Coronary artery (tissue), 2 donors: Measurements from ENCODE around the gene RECK.
A peak's percentile ranks its signal among the peaks of the same experiment; 100 is the strongest.
"Not testable (repeated sequence)": the region's sequence is repeated elsewhere in the genome, so short reads cannot be mapped to it uniquely, and the experiment has no call there.

Source experiments
- DNase-seq: peaks from one replicate; pipeline ENCODE4 v3.0.0-alpha.2; 2017; ENCODE audit warnings: low spot score
- H3K27ac ChIP-seq, 2 donors: fragments of 200-600 bp; sonication (generic); one replicate each; pipeline ENCODE4 v1.5.1; 2016 to 2019
- H3K4me3 ChIP-seq: fragments of 200-600 bp; sonication (generic); 2 replicates; pipeline ENCODE4 v1.5.1; 2016; ENCODE audit warnings: mild to moderate bottlenecking, moderate library complexity
- TF ChIP-seq, protein P1 (sequence below): fragments of 200-600 bp; sonication (generic); IDR thresholded peaks from one replicate; pipeline ENCODE4 v1.5.1; 2019; ENCODE audit warnings: antibody characterized with exemption

RECK gene

DNA sequence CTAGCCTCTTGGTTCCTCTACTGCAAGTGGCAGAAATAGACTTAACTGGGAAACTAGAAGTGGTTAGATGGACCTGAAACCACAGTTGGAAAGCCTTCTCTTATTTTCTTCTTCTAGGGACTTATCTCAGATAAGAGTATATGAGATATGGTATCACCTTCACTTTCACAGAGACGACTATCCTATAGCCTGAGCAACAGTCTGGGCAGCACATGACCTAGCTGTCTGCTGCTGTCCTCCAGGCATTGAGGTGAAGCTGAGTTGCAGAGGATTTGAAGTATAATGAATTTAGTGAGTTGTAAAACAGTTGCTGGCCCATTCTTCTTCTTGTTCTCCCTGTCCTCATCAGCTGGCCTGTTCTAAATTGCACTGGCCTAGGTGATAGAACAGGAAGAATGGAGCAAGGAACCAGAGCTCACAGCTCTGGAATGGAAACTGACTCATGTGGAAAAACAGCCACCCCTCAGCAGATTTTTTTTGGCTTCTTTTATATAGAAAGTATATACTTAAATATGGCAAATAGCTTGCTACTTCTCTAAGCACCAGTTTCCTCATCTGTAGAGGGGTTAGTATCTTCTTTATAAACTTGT, 27.8 kb downstream of the RECK start:
- no peak overlapping the region for H3K27ac ChIP-seq
- DNase-seq: no peak
- TF ChIP-seq, protein P1, sequence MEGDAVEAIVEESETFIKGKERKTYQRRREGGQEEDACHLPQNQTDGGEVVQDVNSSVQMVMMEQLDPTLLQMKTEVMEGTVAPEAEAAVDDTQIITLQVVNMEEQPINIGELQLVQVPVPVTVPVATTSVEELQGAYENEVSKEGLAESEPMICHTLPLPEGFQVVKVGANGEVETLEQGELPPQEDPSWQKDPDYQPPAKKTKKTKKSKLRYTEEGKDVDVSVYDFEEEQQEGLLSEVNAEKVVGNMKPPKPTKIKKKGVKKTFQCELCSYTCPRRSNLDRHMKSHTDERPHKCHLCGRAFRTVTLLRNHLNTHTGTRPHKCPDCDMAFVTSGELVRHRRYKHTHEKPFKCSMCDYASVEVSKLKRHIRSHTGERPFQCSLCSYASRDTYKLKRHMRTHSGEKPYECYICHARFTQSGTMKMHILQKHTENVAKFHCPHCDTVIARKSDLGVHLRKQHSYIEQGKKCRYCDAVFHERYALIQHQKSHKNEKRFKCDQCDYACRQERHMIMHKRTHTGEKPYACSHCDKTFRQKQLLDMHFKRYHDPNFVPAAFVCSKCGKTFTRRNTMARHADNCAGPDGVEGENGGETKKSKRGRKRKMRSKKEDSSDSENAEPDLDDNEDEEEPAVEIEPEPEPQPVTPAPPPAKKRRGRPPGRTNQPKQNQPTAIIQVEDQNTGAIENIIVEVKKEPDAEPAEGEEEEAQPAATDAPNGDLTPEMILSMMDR: no peak
- H3K4me3 ChIP-seq: no peak overlapping the region

DNA sequence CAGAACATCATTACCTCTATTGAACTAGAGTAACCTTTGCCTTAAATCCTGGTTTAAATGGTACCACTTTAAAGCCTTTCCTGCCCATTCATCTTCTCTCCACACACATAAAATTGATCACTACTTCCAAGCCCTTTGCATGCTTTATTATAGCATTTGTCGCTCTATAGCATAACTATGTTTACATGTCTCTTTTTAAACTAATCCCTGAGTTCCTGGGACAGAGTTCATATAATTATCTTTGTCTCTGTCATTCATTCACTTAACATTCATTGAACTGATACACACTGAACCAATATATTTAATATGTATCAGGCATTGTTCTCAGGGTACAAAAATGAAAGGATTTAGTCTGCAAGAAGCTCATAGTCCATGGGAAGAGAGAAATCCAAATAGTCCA, 37.3 kb downstream of the RECK start:
- no peak for DNase-seq
- Histone ChIP-seq H3K27ac (no peak overlapping the region), H3K4me3 (no peak overlapping the region)
- TF ChIP-seq, protein P1: no peak

DNA sequence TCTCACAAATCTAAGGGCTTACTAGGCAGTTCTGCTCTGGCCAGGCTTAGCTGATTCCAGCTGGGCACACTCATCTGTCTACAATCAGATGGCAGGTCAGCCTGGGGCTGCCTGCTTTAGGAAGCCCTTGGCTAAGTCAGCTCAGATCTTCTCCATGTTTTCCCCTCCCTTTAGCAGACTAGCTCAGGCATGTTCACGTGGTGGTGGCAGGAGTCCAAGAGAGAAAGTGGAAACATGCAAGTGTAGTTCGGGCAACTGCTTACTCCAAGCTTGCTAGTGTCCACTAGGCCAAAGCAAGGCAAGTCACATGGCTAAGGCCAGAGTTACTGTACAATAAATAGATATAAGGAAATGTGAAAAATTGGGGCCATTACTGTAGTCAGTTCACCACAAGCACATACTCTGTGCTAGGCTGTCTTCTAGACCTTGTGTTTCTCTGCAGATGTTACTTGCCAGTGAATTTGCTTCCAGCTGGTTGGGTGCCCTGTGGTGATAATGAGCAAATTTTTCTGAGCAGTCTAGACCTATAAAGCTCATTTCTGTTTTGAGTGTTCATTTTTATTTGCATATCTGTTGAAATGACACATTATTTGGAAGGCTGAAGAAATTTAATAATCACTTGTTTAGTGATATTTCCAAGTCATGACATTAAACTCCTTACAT, 38.3 kb downstream of the RECK start:
- DNase-seq: peak; percentile 77
- TF ChIP-seq, protein P1: no peak
- peak overlapping the region in 1 of 2 donors; percentile 62 for H3K27ac ChIP-seq
- H3K4me3 ChIP-seq: no peak overlapping the region

DNA sequence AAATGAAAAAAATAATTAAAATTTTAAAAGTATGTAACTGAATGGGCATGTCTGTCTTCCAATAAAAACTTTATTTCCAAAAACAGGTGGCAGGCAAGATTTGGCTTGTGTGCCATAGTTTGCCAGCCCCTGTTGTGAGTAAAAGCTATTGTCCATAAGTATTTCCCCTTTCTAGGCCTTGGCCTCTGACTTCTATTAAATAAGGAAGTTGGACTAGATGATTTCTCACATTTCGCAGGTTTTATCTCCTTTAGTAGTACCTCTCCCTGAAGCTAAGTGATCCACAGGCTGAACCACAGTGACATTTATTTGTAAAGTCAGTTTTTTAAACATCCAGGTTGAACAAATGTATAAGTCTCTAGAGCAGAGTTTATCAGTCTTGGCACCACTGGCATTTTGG, 41.3 kb downstream of the RECK start:
- H3K4me3 ChIP-seq: no peak overlapping the region
- no peak overlapping the region for H3K27ac ChIP-seq
- DNase-seq: no peak
- TF ChIP-seq, protein P1: no peak

DNA sequence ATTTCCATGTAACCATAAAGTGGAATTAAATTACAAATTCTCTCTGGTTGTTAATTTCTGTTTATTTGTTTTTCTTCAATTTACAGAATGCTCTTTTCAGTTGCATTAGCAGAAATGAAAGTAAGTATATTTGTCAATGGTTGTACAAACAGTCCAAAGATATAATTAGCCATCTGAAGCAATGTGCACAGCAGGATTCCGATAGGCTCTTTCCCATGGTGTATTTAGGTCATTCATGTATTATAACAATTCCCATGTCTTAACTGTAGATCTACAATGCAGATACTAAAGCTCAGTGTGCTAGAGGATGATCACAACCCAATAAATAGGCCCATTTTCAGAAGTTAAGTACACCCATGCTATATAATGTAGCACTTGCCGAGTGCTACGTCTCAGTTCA, 43.8 kb downstream of the RECK start:
- no peak for DNase-seq
- TF ChIP-seq, protein P1: no peak
- Histone ChIP-seq H3K4me3 (no peak overlapping the region), H3K27ac (no peak overlapping the region)

DNA sequence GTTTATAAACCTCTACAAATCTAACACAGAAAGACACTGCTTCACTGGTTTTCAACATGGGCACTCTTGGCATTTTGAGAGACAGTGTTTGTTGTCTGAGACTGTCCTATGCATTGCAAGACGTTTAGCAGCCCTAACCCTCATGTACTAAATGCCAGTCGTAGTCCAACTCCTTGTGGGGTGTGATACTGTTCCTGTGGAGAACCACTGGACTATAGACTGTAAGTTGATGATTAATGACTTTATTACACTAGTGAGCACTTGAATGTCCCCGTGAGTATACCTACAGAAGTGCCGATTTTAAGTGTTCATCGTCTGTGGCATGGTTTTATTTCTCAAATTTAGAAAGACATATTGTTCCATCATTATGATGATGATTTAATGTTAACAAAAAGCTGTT, 46.2 kb downstream of the RECK start:
- Histone ChIP-seq H3K27ac (no peak overlapping the region), H3K4me3 (no peak overlapping the region)
- TF ChIP-seq, protein P1: no peak
- no peak for DNase-seq

DNA sequence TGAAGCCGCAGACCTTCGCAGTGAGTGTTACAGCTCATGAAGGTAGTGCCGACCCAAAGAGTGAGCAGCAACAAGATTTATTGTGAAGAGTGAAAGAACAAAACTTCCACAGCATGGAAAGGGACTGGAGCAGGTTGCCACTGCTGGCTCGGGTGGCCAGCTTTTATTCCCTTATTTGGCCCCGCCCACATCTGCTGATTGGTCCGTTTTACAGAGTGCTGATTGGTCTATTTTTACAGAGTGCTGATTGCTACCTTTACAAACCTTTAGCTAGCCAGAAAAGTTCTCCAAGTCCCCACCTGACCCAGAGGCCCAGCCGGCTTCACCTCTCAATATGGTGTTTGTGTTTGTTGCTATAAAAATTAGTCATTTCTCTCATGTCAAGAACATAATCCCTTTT, 49.7 kb downstream of the RECK start:
- TF ChIP-seq, protein P1: no peak
- no peak overlapping the region for H3K4me3 ChIP-seq
- H3K27ac ChIP-seq: no peak overlapping the region
- no peak for DNase-seq

DNA sequence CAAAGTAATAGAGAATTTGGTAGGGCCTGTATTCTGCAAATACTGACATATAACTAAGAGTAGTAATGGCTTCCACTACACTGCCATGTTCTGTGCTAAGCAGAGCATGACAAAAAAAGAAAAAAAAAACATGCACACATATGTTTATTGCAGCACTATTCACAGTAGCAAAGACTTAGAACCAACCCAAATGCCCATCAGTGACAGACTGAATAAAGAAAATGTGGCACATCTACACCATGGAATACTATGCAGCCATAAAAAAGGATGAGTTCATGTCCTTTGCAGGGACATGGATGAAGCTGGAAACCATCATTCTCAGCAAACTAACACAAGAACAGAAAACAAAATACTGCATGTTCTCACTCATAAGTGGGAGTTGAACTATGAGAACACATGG, 50.3 kb downstream of the RECK start:
- not testable (repeated sequence) for H3K4me3 ChIP-seq, H3K27ac ChIP-seq, DNase-seq
